GM18861 (cell line): ENCODE data around the gene DGKB.

Experiments used
- ATAC-seq: cut with Tn5 transposase; IDR thresholded peaks from one replicate; pipeline ENCODE4 v1.9.1; 2021; ENCODE audit not compliant: unreplicated experiment

DGKB gene

DNA sequence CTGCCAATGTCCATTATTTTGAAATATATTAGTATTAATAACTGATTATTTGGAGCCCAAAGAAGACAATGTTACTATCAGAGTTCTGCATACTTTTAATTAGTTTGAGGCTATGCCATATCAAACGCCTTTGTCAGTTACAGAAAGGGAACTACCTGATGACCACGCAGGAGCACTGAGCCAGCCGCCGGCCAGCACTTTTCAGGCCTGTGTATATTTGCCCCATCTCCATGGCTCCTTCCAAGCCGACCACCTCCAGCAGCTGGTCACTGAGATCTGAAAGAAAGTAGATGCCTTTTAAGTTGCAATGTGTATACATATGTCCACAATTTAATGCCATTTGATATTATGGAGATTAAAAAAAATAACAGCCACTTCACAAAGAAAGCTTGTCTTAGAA lies 724.7 kb downstream of the DGKB start:
- no peak for ATAC-seq

DNA sequence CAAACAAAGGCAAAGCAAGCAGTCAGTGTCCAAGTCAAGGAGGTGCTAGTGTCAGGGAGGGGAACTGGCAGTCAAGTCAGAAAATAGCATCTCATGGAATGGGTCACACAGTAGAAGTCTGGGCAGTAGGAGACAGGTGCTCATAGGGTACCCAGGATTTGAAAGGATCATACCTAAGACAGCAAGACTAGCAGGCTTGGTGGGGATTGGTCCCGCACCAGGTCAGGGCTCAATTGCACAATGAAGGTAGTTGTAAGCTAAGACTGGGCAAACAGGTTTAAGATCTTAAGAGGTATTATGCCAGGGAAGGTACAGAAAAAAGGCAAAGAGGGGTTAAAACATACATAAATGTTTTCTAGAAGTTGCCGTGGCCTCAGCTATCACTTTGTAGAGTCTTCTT lies 731.7 kb downstream of the DGKB start:
- ATAC-seq: no peak

DNA sequence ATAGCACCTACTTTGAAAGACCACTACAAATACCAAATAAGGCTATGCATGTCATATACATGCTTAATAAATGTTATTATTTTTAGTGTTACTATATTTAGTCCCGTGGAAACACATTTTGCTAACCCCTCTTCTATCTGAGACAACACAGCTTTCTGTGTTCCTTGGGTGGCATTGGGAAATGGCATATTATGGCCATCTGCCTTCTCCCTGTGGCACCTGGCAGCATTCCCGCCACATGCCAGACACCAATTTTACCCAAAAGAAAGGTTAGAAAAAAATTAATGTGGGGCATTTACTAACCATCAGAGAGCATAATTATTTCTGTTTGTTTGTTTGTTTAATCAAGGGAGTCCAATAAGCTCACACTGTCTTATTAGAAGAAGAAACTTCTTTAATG lies 744.4 kb downstream of the DGKB start:
- ATAC-seq: no peak

DNA sequence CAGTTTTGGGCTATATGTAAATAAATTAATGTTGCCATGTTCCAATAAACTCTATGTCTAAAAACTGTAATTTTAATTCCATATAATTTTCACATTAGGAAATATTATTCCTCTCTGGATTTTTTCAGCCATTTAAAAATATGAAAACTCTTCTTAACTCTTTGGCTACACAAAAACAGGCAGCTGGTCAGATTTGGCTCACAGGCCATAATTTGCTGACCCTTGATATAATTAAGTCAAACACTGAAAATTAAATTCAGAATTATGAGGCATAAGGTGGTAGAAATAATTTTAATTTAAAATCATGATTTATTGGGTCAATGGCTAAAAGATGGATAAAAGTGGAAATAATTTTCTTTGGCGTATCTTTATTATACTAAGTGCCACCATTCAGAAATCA lies 746.1 kb downstream of the DGKB start:
- ATAC-seq: no peak

DNA sequence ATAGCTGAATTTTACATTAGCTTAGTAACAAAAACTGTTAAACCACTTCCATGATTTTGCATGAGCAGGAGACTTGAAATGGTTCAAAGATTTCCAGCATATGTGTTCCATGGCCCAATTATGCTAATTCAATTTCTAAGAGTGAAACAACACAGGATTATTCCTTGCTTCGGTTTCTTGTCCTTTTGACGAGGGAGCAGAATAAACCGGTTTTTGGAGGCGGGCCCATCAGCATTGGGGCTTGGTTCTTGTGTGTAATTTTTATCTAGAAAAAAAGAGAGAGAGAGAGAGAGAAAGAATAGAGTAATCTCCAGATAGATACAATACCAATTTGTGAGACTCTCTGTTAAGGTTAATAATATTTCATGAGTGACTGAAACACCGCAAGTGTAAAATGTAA lies 753.6 kb downstream of the DGKB start:
- no peak for ATAC-seq

DNA sequence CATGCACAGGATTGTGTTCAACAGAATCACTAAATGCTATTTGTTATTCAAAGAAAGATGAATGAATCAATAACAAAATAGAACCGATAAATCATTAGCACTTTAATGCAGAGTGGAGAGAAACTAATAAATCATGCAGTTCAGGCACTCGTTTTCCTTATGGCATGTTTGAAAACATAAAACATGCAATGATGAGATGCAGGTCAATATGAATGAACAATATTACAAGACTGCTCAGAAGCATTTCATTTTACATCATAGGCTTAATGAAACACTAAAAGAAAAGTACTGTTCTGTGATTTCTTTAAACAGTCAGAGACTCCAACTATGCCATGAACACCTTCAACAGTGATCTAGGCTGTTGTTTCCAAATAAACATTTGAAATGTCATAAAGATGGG lies 755.0 kb downstream of the DGKB start:
- no peak for ATAC-seq

DNA sequence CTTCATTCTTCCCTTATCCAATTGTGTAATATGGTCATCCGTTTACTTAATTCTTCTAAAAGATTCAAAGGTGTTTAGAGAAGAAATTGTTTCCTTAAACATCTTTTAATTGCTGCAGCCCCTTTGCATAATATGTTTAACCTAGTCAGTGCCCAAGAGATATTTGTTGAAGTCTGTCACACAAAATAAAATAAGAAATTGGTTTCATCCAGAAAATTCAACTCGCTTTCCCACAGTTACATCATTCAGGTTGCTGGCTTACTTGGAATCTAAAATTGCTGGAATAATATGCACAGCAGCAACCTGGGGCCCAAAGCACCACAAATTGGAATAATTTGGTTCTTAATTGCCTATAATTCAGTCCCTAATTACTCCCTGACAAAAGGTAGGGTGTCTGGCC lies 758.0 kb downstream of the DGKB start:
- no peak for ATAC-seq

DNA sequence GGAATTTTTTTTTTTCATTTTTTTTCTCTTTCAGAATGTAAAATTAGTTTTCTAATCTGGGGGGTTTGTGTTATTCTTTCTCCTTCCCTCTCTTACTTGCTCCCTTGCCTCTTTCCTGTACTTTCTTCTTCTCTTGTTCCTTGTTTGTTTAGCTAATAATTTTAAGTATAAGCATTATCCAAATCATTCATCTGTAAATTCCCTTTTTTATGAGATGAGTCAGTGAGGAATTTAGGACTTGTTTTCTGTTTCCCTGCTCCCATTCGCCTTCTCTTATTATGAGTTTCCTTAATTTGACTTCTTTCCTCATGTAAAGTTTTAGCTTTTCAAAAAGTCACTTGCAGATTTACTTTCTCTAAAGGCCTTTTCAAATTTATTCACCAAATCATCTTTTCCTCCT lies 758.4 kb downstream of the DGKB start:
- ATAC-seq: no peak

DNA sequence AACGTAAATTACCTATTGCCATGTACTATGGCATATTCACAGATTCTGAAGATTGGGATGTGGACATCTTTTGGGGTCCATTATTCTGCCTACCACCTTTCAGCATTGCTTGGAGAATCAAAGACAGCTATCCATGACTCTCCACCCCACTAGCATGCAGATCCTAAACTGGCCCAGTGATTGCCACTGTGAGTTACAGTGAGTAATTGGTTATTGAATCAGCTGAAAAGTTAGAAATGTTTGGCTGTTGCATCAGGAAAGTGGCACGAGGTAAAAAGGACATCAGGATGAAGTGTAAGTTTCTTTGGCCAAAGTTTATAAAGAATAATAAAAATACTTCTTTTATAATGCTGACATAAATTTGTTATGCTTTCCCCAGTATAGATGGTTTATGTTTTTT lies 764.9 kb downstream of the DGKB start:
- no peak for ATAC-seq

DNA sequence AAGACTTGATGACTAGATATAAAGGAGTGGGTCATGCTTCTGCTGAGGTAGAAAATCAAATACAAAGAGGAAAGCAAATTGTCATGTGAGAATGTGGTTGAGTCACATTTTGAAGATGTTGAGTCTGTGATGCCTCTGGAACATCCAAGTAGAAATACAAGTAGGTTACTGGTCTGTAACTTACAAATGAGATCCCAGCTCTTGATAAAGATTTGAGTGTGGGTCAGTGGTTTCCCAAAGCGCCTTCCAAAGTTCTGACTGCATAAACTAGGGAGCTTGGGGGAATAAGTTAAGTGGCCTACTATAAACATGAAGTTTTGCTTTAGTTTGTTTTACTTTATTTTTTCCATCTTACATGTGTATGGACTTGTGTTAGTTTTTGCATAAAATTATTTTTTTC lies 768.8 kb downstream of the DGKB start:
- ATAC-seq: no peak

DNA sequence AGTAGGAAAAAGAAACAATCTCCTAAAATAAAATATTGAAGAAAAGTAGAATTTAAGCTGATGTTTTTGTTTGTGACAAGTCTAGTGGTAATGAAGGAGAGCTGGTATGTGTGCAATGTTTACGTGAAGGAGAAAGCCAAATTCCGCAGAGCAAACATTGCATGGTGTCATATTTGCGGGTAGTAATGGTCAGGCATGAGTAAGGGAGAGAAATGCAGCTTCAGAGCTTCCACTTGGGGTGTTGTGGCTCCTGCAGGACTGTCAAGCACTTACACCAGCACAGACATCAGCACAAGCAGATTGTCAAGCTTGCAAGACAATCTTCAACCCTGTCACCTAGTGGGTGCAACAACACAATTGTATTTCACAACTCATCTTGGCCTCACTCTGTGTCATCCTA lies 776.6 kb downstream of the DGKB start:
- ATAC-seq: no peak

DNA sequence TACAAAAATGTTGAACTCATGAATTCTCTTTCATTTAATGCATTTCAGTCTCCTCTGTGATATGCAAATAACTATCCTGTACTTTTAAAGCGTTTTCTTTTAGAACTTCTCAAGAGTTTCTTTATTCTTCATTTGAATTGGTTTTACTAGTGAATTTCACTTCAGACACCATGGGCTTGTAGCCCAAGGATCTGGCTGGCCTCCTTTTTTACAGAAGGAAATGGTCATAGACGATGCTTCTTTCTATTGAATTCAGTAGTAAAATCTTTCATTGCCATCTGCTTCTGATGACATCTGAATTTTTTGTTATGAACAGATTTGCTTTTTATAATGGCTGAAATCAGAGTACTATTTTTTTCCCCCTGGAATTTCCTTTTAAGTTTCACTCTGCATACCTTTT lies 777.8 kb downstream of the DGKB start:
- no peak for ATAC-seq

DNA sequence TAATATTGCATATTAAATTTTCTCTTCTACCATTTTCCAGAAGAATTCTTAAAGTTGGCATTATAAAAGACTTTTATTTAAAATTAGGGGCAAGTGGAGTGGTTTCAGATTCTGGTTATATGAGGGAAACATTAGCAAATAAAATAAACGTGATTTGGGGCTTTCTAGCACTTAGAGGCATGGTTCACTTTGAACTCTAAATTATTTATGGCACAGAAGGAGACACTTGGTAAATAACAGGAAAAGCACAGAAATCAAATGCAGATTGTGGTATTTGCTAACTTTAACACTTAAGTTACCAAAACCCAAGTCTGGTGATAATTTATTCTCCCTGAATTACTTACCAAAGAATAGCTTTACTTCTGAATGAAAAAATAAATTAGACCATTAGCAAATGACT lies 778.6 kb downstream of the DGKB start:
- no peak for ATAC-seq

DNA sequence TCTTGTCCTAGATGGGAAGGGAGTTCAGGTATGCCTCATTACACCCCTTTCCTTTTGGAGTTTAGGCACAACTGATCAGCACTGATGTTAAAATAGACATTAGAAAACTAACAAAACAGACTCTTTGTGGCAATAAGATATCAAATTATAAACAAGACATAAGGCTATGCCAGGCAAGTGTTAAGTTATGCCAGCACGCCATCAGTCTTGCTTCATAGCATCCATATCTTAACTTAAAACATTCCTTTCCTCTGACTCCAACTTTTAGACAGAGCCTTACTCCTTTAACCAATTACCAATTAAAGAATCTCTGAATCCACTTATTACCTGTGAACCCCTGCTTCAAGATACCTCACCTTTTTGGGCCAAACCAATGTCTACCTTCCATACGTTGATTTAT lies 786.9 kb downstream of the DGKB start:
- no peak for ATAC-seq

DNA sequence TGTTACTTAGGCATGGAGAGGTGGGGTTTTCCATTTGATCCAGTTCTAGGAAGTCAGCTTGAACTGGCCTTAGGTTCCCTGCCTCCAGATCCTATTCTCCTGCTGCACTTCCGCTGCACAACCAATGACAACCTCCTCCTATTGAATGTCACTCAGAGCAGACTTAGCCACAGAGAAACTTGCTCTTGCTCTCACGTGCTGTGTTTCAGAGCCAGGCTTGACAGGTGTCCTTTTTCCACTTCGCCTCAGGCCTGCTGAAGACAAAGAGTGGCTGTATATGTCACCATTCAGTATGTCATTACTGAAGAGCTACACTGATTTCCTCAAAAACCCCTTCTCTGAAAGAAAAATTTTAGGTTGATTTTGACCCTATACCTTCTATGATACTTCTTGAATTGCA lies 797.7 kb downstream of the DGKB start:
- no peak for ATAC-seq

DNA sequence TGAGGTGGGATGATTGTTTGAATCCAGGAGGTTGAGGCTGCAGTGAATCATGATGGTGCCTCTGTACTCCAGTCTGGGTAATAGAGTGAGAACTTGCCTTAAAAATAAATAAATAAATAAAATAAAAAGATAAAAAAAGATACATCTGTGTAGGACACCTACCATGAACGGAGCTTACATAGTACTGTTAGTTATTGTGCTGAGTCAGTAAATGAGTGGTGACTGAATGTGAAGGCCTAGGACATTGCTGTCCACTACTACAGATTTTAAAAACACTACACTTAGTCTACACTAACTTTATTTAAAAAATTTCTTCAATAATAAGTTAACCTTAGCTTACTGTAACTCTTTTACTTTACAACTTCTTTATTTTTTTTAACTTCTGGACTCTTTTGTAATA lies 806.4 kb downstream of the DGKB start:
- no peak for ATAC-seq

DNA sequence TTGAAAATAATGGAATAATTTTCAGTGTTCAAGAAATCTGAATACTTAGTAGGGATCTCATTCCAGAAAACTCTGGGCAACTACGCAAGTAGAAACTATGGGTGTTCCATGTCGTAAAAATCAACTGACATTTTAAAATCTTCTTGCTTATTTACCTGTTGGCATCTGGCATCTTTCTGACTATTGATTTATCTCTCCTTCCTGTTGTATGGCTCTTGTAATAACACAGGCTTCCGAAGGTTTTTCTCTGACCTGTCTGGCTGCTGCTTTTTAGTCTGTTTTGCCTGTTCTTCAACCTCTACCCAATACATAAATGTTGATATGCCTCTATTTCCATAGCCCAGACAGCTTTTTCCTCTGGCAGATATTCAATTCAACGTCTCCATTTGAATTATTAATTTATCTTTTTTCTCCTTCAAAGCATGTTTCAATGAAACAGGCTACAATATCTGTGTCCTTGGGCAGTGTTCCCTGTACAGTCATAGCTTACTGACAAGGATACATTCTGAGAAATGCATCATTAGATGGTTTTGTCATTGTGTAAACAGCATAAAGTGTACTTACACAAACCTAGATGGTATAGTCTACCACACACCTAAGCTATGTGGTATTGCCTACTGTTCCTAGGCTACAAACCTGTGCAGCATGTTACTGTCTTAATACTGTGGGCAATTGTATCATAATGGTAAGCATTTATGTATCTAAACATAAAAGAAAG lies 807.2 kb downstream of the DGKB start:
- ATAC-seq: no peak
